Testis (tissue), 2 donors: Measurements from ENCODE around the gene MEGF9.

Source experiments
- POLR2A ChIP-seq: fragments of 450-650 bp; IDR thresholded peaks from one replicate; pipeline ENCODE4 v1.6.1; 2017; ENCODE audit warnings: antibody characterized with exemption, mild to moderate bottlenecking, moderate library complexity
- TF ChIP-seq, protein P1 (sequence below), 3 experiments: fragments of 450-650 bp in 2 of 3; fragments of 200-600 bp in 1 of 3; sonication (generic) in 1 of 3; IDR thresholded peaks; one replicate each; pipeline ENCODE4 v1.5.1; 2016 to 2019; ENCODE audit warnings: antibody characterized with exemption in 3 of 3, mild to moderate bottlenecking in 2 of 3, moderate library complexity in 1 of 3

DNA sequence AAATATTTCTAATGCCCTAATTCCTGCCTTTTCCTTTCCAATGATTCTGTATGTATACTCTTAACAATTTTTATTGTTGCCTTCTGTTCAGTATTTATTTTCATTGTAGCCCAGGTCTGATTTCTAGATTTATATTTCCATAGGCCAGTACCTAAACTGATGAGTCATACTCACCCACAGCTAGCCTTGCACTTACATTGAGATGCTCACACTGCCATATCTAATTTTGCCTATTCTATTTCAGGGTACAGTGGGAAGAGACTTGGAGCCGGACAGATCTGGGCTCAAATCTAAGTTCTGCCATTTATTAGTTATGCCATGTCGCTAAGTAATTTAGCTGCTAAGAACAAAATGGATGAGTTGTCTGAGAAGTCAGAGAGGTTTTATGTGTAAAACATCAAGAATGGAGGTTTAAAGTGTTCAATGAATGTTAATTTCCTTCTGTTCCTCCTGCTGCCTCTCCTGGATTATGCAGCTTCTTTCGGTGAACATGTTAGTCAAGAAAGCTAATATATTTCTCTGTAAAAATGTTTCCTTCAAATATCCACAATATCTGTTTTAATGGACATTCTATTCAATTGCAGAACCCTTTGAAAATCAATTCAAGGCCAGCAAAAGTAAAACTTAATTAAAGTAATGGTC lies 72.0 kb downstream of the MEGF9 start:
- TF ChIP-seq POLR2A, result no peak
- TF ChIP-seq, protein P1, sequence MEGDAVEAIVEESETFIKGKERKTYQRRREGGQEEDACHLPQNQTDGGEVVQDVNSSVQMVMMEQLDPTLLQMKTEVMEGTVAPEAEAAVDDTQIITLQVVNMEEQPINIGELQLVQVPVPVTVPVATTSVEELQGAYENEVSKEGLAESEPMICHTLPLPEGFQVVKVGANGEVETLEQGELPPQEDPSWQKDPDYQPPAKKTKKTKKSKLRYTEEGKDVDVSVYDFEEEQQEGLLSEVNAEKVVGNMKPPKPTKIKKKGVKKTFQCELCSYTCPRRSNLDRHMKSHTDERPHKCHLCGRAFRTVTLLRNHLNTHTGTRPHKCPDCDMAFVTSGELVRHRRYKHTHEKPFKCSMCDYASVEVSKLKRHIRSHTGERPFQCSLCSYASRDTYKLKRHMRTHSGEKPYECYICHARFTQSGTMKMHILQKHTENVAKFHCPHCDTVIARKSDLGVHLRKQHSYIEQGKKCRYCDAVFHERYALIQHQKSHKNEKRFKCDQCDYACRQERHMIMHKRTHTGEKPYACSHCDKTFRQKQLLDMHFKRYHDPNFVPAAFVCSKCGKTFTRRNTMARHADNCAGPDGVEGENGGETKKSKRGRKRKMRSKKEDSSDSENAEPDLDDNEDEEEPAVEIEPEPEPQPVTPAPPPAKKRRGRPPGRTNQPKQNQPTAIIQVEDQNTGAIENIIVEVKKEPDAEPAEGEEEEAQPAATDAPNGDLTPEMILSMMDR (IDR thresholded peaks at IDR 0.05), result no peak
